SK-N-SH treated with all-trans-retinoic acid at 6 μM for 48 hours (cell line): ENCODE data around the gene GLP1R.

Experiments
- ATAC-seq: fragments of 200-7000 bp; cut with Tn5 transposase; 3 replicates; pipeline ENCODE4 v1.9.1; 2020; ENCODE audit warnings: mild to moderate bottlenecking, moderate library complexity
- ARNTL ChIP-seq: fragments of 450-650 bp; formaldehyde crosslinking; IDR thresholded peaks from 2 replicates; pipeline ENCODE4 v1.5.0; 2020; ENCODE audit warnings: low read depth, mild to moderate bottlenecking, moderate library complexity, borderline replicate concordance
- ESRRG ChIP-seq: fragments of 250-450 bp; sonication (Bioruptor Pico); IDR thresholded peaks from 2 replicates; pipeline ENCODE4 v1.6.1; 2021; ENCODE audit warnings: mild to moderate bottlenecking
- GLIS3 ChIP-seq: fragments of 250-450 bp; sonication (Bioruptor Pico); IDR thresholded peaks from 2 replicates; pipeline ENCODE4 v1.5.0; 2020; ENCODE audit warnings: mild to moderate bottlenecking, moderate library complexity
- ISL1 ChIP-seq: fragments of 250-450 bp; sonication (Bioruptor Pico); IDR thresholded peaks from 2 replicates; pipeline ENCODE4 v2.1.2; 2022; ENCODE audit warnings: mild to moderate bottlenecking, moderate library complexity
- OSR1 ChIP-seq: fragments of 250-450 bp; sonication (Bioruptor Pico); IDR thresholded peaks from 2 replicates; pipeline ENCODE4 v1.8.0; 2022; ENCODE audit warnings: moderate library complexity, mild to moderate bottlenecking, inconsistent platforms
- PPARA ChIP-seq: fragments of 250-450 bp; sonication (Bioruptor Pico); IDR thresholded peaks from 2 replicates; pipeline ENCODE4 v1.5.0; 2020; ENCODE audit warnings: mild to moderate bottlenecking, borderline replicate concordance
- RARB ChIP-seq: fragments of 250-450 bp; sonication (Bioruptor Pico); IDR thresholded peaks from 2 replicates; pipeline ENCODE4 v1.8.0; 2021; ENCODE audit warnings: mild to moderate bottlenecking, moderate library complexity
- SNAI2 ChIP-seq: fragments of 250-450 bp; sonication (Bioruptor Pico); IDR thresholded peaks from 2 replicates; pipeline ENCODE4 v1.5.0; 2020; ENCODE audit warnings: mild to moderate bottlenecking, moderate library complexity
- TCF4 ChIP-seq: fragments of 250-450 bp; sonication (Bioruptor Pico); IDR thresholded peaks from 2 replicates; pipeline ENCODE4 v1.8.0; 2021; ENCODE audit warnings: mild to moderate bottlenecking, moderate library complexity, borderline replicate concordance
- TOX ChIP-seq: fragments of 250-450 bp; sonication (Bioruptor Pico); IDR thresholded peaks from 2 replicates; pipeline ENCODE4 v1.8.0; 2021; ENCODE audit warnings: mild to moderate bottlenecking, moderate library complexity, borderline replicate concordance
- ZC3H10 ChIP-seq: fragments of 250-450 bp; sonication (Bioruptor Pico); IDR thresholded peaks from 2 replicates; pipeline ENCODE4 v1.5.1; 2021; ENCODE audit warnings: mild to moderate bottlenecking, moderate library complexity
- ZFP3 ChIP-seq: fragments of 250-450 bp; sonication (Bioruptor Pico); IDR thresholded peaks from 2 replicates; pipeline ENCODE4 v1.5.0; 2020; ENCODE audit warnings: mild to moderate bottlenecking, moderate library complexity
- ZFP30 ChIP-seq: fragments of 450-650 bp; formaldehyde crosslinking; IDR thresholded peaks from 2 replicates; pipeline ENCODE4 v1.5.0; 2022; ENCODE audit warnings: mild to moderate bottlenecking, moderate library complexity
- ZNF565 ChIP-seq: fragments of 450-650 bp; formaldehyde crosslinking; conservative IDR thresholded peaks from 2 replicates; pipeline ENCODE4 v1.5.0; 2020; ENCODE audit warnings: low read depth, mild to moderate bottlenecking, moderate library complexity
- ZNF70 ChIP-seq: fragments of 450-650 bp; formaldehyde crosslinking; IDR thresholded peaks from 2 replicates; pipeline ENCODE4 v1.5.0; 2020; ENCODE audit warnings: mild to moderate bottlenecking, moderate library complexity
- ZNF8 ChIP-seq: fragments of 450-650 bp; formaldehyde crosslinking; IDR thresholded peaks from 2 replicates; pipeline ENCODE4 v1.5.0; 2020; ENCODE audit warnings: mild to moderate bottlenecking, moderate library complexity
- TF ChIP-seq, protein P1 (sequence below): fragments of 250-450 bp; sonication (Bioruptor Pico); IDR thresholded peaks from 2 replicates; pipeline ENCODE4 v1.5.1; 2021; ENCODE audit warnings: mild to moderate bottlenecking, moderate library complexity
- TF ChIP-seq, protein P2 (sequence below): fragments of 250-450 bp; sonication (Bioruptor Pico); IDR thresholded peaks from 2 replicates; pipeline ENCODE4 v1.5.1; 2020; ENCODE audit warnings: low read depth, mild to moderate bottlenecking, moderate library complexity
- TF ChIP-seq, protein P3 (sequence below): fragments of 250-450 bp; sonication (Bioruptor Pico); IDR thresholded peaks from 2 replicates; pipeline ENCODE4 v1.5.0; 2020; ENCODE audit warnings: mild to moderate bottlenecking, moderate library complexity
- TF ChIP-seq, protein P4 (sequence below): fragments of 250-450 bp; sonication (Bioruptor Pico); IDR thresholded peaks from 2 replicates; pipeline ENCODE4 v1.8.0; 2020; ENCODE audit warnings: mild to moderate bottlenecking, moderate library complexity, borderline replicate concordance

The GLP1R gene

DNA sequence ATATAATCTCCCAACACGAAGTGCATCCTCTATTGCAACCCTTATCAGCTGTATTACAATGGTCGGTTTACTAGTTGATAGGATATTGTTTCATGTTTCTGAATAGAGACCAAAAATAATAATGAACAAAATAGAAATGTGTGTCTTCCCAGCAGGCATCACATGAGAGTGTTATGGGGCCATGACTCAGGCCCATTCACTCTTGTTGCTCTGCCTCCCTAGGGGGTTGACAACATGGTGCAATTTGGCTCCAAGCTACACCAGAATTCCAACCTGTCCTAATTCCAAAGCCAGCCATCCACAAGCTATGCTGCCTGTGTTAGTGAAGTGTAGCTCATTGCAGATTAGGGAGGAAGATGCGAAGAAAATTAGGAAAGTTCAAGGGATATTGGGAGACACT is 79.5 kb downstream of the GLP1R start:
- ATAC-seq, result no peak
- TF ChIP-seq, protein P1, sequence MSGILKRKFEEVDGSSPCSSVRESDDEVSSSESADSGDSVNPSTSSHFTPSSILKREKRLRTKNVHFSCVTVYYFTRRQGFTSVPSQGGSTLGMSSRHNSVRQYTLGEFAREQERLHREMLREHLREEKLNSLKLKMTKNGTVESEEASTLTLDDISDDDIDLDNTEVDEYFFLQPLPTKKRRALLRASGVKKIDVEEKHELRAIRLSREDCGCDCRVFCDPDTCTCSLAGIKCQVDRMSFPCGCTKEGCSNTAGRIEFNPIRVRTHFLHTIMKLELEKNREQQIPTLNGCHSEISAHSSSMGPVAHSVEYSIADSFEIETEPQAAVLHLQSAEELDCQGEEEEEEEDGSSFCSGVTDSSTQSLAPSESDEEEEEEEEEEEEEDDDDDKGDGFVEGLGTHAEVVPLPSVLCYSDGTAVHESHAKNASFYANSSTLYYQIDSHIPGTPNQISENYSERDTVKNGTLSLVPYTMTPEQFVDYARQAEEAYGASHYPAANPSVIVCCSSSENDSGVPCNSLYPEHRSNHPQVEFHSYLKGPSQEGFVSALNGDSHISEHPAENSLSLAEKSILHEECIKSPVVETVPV, result no peak
- no peak for TF ChIP-seq ZNF565
- TF ChIP-seq ISL1 (CRISPR knock-in tag), result no peak
- TF ChIP-seq GLIS3 (CRISPR knock-in tag), result no peak
- TF ChIP-seq SNAI2 (CRISPR knock-in tag), result no peak
- TF ChIP-seq, protein P2, sequence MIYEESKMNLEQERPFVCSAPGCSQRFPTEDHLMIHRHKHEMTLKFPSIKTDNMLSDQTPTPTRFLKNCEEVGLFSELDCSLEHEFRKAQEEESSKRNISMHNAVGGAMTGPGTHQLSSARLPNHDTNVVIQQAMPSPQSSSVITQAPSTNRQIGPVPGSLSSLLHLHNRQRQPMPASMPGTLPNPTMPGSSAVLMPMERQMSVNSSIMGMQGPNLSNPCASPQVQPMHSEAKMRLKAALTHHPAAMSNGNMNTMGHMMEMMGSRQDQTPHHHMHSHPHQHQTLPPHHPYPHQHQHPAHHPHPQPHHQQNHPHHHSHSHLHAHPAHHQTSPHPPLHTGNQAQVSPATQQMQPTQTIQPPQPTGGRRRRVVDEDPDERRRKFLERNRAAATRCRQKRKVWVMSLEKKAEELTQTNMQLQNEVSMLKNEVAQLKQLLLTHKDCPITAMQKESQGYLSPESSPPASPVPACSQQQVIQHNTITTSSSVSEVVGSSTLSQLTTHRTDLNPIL (CRISPR knock-in tag), result no peak
- no peak for TF ChIP-seq PPARA (CRISPR knock-in tag)
- no peak for TF ChIP-seq TOX (CRISPR knock-in tag)

DNA sequence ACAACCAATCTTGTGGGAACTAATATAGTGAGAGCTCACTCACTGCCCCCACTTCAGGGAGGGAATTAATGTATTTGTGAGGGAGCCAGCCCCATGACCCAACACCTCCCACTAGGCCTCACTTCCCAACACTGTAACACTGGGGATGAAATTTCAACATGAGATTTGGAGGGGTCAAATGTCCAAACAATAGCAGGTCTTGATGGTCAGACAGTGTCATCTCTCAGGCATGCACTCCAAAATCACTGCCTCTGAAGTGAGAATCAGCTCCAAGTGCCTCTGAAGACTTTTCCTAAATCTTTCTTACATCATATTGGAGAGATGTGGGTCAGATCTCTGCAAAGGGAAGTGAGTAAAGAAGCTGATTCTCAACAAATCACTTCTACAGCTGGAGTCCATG is 80.3 kb downstream of the GLP1R start:
- TF ChIP-seq TCF4 (CRISPR knock-in tag) (no peak), RARB (CRISPR knock-in tag) (no peak), ISL1 (CRISPR knock-in tag) (no peak), GLIS3 (CRISPR knock-in tag) (no peak), ZFP30 (CRISPR knock-in tag) (no peak), ZNF70 (no peak), TOX (CRISPR knock-in tag) (no peak), OSR1 (CRISPR knock-in tag) (no peak), ZNF565 (no peak), ARNTL (CRISPR knock-in tag) (no peak), ZFP3 (CRISPR knock-in tag) (no peak), PPARA (CRISPR knock-in tag) (no peak), SNAI2 (CRISPR knock-in tag) (no peak)
- TF ChIP-seq, protein P2 (CRISPR knock-in tag), result no peak
- TF ChIP-seq, protein P1, result no peak
- TF ChIP-seq, protein P3, sequence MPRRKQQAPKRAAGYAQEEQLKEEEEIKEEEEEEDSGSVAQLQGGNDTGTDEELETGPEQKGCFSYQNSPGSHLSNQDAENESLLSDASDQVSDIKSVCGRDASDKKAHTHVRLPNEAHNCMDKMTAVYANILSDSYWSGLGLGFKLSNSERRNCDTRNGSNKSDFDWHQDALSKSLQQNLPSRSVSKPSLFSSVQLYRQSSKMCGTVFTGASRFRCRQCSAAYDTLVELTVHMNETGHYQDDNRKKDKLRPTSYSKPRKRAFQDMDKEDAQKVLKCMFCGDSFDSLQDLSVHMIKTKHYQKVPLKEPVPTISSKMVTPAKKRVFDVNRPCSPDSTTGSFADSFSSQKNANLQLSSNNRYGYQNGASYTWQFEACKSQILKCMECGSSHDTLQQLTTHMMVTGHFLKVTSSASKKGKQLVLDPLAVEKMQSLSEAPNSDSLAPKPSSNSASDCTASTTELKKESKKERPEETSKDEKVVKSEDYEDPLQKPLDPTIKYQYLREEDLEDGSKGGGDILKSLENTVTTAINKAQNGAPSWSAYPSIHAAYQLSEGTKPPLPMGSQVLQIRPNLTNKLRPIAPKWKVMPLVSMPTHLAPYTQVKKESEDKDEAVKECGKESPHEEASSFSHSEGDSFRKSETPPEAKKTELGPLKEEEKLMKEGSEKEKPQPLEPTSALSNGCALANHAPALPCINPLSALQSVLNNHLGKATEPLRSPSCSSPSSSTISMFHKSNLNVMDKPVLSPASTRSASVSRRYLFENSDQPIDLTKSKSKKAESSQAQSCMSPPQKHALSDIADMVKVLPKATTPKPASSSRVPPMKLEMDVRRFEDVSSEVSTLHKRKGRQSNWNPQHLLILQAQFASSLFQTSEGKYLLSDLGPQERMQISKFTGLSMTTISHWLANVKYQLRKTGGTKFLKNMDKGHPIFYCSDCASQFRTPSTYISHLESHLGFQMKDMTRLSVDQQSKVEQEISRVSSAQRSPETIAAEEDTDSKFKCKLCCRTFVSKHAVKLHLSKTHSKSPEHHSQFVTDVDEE (CRISPR knock-in tag), result no peak
- TF ChIP-seq, protein P4, sequence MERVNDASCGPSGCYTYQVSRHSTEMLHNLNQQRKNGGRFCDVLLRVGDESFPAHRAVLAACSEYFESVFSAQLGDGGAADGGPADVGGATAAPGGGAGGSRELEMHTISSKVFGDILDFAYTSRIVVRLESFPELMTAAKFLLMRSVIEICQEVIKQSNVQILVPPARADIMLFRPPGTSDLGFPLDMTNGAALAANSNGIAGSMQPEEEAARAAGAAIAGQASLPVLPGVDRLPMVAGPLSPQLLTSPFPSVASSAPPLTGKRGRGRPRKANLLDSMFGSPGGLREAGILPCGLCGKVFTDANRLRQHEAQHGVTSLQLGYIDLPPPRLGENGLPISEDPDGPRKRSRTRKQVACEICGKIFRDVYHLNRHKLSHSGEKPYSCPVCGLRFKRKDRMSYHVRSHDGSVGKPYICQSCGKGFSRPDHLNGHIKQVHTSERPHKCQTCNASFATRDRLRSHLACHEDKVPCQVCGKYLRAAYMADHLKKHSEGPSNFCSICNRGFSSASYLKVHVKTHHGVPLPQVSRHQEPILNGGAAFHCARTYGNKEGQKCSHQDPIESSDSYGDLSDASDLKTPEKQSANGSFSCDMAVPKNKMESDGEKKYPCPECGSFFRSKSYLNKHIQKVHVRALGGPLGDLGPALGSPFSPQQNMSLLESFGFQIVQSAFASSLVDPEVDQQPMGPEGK (CRISPR knock-in tag), result no peak
- ATAC-seq, result no peak

DNA sequence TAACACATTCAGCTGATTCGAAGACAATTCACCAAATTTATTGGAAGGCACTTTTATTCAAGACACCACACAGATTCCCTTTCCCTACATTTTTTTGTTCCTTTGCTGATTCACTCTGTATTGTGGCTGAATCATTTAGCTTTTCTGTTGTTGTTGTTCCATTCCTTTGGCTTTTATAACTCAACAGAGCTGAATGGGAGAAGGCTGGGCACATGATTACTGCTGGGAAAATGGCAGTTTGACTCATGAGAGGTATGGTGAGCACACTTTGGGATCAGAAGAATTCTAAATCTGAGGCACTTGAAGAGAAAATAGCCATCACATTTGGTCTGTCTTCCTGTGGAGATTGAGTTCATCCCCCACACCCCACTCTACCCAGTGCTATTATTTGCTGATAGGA is 82.1 kb downstream of the GLP1R start:
- TF ChIP-seq, protein P2 (CRISPR knock-in tag), result no peak
- TF ChIP-seq RARB (CRISPR knock-in tag), result no peak
- TF ChIP-seq PPARA (CRISPR knock-in tag), result no peak
- TF ChIP-seq TCF4 (CRISPR knock-in tag), result no peak
- TF ChIP-seq ZC3H10, result no peak
- TF ChIP-seq ZFP30 (CRISPR knock-in tag), result no peak
- no peak for TF ChIP-seq SNAI2 (CRISPR knock-in tag)
- TF ChIP-seq ESRRG (CRISPR knock-in tag), result no peak
- no peak for TF ChIP-seq ZNF8 (CRISPR knock-in tag)
- no peak for TF ChIP-seq GLIS3 (CRISPR knock-in tag)
- TF ChIP-seq, protein P3 (CRISPR knock-in tag), result no peak
- TF ChIP-seq, protein P1, result no peak
- no peak for TF ChIP-seq ZFP3 (CRISPR knock-in tag)

More for the DNA sequence above, 82.1 kb downstream of the GLP1R start:
- ATAC-seq, result no peak
